GM19452 (cell line): ENCODE results near the gene IFNW1.

Experiments used
- ATAC-seq: cut with Tn5 transposase; IDR thresholded peaks from one replicate; pipeline ENCODE4 v1.9.1; 2021; ENCODE audit not compliant: unreplicated experiment

Gene IFNW1

DNA sequence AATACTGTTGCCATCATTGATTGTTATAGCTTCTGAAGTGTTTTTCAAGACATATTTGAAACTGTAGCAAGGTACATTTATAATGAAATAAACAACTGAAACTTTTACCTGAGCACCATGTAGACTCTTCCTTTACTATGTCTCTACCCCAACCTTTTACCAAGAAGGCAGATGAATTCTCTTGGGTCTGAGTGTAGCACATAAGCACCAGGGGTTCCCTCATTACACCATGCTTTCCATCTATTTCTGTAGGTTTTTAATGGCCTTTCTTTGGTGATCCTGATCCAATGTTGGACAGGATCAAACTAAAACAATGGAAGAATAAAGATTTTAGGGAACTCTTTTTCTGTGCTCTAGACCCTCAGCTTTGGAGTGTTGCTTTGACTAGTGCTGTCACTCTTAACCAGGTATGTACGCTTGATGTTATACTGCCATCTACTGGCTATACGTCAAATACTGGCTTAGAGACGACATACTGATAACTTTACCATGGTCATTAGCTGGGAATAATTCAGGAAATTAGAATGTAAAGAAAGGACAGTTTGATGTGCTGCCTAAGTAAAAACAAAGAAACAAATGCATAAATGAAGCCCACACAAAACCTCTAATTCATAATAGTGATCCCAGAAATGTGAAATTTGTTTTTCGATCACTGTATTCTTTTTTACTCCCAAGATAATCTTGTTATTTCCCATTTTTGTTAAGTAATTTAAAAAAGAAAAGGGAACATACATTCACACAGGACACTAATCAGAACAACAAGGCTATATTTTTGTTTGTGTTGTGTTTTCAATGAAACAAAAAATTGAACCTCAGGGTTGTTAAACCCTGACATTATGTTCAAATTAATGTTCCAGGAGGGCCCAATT is 30.7 kb downstream of the IFNW1 start:
- ATAC-seq, result peak; percentile 94

DNA sequence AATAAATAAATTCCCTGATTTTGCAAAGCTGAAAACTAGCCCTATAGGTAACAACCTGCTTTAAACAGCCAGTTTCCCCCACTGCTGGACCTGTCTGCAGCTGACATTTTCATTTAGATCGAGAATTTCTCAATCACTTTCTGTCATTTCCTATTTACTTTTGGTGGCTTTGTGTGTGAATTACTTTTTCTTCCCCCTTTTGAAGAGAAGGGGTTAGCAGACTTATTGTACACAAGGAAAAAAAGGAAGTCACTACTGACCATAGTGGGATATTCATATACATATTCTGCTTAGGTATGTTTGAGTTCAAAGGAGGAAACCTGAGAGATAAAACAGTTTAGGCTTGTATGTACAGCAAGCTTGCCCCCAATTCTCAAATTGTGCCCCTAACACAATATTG is 36.8 kb downstream of the IFNW1 start:
- ATAC-seq, result no peak

DNA sequence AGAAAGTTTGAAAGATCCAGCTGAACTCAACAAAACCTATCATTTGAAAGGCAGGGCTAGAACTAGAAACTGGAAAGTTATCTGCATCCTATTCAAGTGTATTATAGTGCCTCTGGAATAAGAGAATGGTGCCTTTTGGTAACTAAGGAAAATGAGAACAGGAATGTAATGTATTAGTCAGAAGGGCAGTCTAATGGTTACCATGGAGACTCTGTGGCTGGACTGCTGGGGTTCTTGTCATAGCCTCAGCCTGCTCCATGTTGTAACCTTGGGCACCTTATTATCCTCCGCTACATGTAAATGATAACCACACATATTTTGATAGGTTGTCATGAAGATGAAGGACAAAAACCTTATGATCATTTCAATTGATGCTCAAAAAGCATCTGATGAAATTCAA is 39.3 kb downstream of the IFNW1 start:
- no peak for ATAC-seq

DNA sequence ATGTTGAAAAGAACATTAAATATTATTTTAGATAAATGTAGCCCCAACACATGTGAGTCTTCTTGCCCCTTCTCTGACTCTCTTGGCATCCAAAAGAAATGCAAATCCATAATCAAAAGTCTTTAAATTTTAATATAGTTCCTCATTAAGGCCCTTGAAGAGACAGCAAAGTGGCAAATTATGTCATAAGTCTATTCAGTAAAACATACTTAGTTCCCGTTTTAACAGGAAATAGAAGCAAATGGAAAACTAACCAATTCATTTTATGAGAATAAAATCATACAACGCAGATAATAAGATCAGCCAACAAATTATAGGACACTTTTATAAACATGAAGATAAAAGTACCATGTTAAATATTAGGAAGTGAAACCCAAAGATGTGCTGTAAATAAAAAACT is 43.8 kb downstream of the IFNW1 start:
- ATAC-seq, result no peak

- no peak for ATAC-seq
These were observed 44.8 kb downstream of the IFNW1 start for GRCh38 chr9:21096901-21097255.

- ATAC-seq, result peak; percentile 88
These were observed 45.3 kb downstream of the IFNW1 start for GRCh38 chr9:21096172-21096900.

DNA sequence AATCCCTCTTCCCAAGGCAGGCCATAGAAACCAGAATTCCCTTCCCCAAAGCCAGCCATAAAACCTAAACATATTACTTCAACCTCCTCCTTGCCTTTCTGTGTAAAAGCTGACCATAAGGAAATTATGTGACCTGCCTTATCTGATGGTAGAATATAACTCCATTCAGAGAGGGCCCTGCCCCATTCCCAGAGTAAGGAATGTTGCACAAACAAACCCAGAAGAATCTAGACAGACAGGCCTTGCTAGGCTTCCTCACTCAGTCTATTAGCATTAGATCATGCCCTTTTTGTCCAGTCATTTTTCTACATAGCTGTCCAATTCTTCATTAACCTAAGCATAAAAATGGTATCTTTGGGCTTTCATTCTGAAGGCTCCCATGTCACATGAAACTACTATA is 46.1 kb downstream of the IFNW1 start:
- no peak for ATAC-seq
